GM20000 (cell line): ENCODE results near the gene TYRP1.

Experiments used
- DNase-seq: peaks from one replicate; pipeline ENCODE4 v3.0.0; 2012; ENCODE audit warnings: low spot score
- CTCF ChIP-seq: IDR thresholded peaks from 2 replicates; pipeline ENCODE4 v1.5.1; 2012; ENCODE audit warnings: mild to moderate bottlenecking, control low read depth; ENCODE audit errors: extremely low read depth, missing control alignments

TYRP1 gene

GRCh38 chr9:12703996-12704395, 10.8 kb downstream of the TYRP1 start:
- DNase-seq = no peak
- no peak for TF ChIP-seq CTCF

DNA sequence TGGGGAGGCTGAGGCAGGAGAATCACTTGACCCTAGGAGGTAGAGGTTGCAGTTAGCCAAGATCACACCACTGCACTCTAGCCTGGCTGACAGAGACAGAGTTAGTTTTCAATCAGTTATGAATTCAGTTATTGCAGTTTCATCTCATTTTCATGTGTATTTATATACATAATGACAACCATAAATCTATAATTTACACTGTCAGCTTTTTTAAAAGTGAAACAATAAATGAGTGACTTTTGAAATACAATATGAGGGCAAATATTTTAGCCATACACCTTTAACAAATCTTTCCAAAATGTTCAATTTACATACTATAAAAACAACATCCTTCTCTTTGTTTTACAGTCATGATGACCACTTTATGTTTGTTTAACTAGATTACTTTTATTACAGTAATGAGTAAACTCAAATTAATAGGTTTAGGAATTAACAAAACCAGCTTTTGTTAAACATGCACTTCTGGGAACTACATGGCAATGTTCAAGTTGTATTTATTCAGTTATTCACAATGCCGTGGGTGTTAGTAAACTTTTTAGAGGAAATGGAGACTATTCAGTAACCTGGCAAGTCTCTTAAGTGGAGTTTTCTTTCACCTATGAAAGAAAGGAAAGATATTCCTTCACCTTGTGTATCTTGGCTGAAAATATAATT, 12.7 kb downstream of the TYRP1 start:
- no peak for DNase-seq
- no peak for TF ChIP-seq CTCF

DNA sequence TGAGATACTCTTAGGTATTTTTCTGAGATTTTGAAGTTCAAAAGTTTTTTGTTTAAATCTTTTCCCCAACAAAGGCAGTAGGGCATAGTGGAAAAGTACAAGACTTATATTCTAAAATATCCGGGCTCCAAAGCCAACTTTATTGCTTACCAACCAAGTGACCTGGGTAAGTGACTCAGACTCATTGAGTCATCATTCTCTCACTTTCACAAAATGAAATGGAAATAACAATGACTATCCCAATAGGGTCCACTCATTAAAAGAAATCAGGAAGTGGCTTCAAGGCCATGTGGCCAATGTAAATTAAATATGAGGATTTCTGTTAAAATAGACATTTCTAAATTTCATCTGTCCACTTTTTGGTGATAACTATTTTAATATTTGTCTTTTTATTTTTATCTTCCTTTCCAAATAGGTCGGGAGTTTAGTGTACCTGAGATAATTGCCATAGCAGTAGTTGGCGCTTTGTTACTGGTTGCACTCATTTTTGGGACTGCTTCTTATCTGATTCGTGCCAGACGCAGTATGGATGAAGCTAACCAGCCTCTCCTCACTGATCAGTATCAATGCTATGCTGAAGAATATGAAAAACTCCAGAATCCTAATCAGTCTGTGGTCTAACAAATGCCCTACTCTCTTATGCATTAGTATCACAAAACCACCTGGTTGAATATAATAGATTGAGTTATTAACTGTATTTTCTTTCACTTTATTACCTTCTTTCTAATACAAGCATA, 15.5 kb downstream of the TYRP1 start:
- DNase-seq = no peak
- no peak for TF ChIP-seq CTCF

- TF ChIP-seq CTCF = no peak
- DNase-seq = no peak
Measured at GRCh38 chr9:12712532-12712931, 19.3 kb downstream of the TYRP1 start.

GRCh38 chr9:12715268-12715667, 22.1 kb downstream of the TYRP1 start:
- no peak for DNase-seq

GRCh38 chr9:12716823-12717600, 23.8 kb downstream of the TYRP1 start:
- TF ChIP-seq CTCF = no peak
- no peak for DNase-seq

More at GRCh38 chr9:12715268-12715667, 22.1 kb downstream of the TYRP1 start:
- TF ChIP-seq CTCF = no peak

- no peak for TF ChIP-seq CTCF
Measured at GRCh38 chr9:12717907-12718306, 24.7 kb downstream of the TYRP1 start.

More at GRCh38 chr9:12717907-12718306, 24.7 kb downstream of the TYRP1 start:
- no peak for DNase-seq
